Germinal center (tissue), 1 donor: ENCODE measurements around the gene FALEC.
"Not testable (repeated sequence)": the region's sequence is repeated elsewhere in the genome, so short reads cannot be mapped to it uniquely, and the experiment has no call there.

Experiments
- DNase-seq: peaks from one replicate; pipeline ENCODE4 v3.0.0; 2012; ENCODE audit warnings: mixed read lengths, low spot score

FALEC gene

DNA sequence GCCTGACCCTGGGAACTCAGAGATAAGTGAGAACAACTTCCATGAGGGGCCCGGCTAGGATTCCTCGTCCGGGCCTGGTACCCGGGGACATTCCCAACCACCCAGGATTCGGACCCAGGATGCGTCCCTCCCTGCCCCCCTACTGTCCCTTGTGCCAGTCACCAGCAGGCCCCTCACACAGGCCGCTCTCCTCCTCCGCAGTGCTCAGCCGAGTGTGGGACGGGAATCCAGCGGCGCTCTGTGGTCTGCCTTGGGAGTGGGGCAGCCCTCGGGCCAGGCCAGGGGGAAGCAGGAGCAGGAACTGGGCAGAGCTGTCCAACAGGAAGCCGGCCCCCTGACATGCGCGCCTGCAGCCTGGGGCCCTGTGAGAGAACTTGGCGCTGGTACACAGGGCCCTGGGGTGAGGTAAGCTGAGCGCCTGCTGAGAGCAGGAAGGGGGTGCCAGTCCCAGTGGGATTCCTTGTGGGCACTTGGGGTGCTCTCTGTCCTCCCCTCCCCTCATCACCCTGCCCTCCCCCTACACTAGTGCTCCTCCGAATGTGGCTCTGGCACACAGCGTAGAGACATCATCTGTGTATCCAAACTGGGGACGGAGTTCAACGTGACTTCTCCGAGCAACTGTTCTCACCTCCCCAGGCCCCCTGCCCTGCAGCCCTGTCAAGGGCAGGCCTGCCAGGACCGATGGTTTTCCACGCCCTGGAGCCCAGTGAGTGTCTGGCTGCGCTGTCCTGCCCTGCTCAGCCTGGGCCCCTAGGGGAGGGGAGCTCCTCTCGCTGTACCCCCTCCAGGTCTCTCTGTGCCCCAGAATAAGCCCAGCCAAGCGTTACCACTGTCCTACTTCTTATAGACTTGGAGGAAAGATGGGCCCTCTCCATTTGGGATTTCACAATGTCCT is 43.5 kb downstream of the FALEC start:
- no peak for DNase-seq

DNA sequence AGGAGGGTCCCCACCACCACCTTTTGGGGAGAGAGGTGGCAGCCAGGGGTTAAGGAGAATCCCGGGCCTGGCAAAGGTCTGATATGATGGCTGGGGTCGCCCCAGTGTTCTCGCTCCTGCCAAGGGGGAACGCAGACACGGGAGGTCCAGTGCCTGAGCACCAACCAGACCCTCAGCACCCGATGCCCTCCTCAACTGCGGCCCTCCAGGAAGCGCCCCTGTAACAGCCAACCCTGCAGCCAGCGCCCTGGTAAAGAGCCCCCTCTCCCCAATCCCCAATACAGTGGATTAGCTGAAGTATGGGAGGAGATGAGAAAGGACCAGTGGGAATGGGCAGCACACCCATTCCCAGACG is 44.1 kb downstream of the FALEC start:
- no peak for DNase-seq

- DNase-seq: peak; percentile 79
Observed at GRCh38 chr1:150560011-150560438, 44.5 kb downstream of the FALEC start.

- DNase-seq: peak; percentile 79
Observed at GRCh38 chr1:150560576-150561253, 45.2 kb downstream of the FALEC start.

DNA sequence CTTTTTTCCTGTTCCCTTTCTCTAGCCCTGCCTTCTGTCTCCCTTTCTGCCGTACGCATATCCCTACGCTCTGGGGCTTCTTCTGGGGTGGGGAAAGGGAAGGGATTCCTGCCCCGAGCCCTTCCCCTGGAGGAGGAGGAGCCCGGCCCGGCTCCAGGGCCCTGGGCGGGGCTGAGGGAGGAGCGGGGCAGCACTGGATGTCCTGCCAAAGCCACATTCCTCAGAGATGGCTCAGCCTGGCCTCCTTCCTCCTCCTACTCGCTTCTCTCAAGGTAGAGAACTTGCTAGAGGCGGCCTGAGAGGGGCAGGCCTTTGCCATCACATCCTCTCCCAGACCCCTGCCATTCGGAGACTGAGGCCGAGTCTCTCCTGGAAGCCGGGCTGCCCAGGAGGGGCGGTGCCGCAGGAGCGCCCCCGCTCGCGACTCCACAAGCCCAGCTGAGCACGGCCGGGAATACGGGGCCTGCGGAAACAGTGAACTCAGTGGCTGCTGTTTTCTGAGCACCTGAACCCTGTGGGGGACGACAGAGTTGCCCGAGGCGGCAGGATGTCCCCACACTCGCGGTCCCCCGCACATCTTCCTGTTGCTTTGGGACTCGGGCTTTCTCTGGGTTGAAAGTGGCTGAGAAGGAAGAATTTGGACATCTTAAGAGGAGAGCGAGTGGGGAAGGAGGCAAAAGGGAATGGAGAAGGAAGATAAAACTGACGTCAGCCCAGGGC is 45.9 kb downstream of the FALEC start:
- DNase-seq: peak; percentile 53

DNA sequence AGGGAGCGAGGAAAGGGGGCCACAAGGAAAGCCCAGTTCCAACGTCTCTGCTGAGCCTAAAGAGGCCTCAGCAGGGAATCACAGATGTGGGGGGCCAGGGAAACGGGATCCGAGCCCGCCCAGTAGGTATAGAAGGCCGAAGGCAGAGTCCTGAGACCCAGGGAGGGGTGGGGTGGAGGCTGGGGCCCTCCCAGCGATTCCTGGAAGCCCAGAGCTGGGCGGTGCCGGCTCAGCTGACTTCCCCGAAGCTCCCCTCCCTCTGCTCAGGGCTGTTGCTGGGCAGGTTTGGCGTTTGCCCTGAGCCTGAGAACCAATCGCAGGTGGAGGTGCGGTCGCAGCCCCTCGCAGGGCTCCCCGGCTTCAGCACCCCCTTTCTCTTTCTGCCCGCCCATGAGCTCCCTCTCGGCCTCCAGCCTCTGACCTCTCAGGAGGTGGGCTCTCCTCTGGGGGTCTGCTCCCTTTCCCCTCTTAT is 46.5 kb downstream of the FALEC start:
- peak; percentile 90 for DNase-seq

DNA sequence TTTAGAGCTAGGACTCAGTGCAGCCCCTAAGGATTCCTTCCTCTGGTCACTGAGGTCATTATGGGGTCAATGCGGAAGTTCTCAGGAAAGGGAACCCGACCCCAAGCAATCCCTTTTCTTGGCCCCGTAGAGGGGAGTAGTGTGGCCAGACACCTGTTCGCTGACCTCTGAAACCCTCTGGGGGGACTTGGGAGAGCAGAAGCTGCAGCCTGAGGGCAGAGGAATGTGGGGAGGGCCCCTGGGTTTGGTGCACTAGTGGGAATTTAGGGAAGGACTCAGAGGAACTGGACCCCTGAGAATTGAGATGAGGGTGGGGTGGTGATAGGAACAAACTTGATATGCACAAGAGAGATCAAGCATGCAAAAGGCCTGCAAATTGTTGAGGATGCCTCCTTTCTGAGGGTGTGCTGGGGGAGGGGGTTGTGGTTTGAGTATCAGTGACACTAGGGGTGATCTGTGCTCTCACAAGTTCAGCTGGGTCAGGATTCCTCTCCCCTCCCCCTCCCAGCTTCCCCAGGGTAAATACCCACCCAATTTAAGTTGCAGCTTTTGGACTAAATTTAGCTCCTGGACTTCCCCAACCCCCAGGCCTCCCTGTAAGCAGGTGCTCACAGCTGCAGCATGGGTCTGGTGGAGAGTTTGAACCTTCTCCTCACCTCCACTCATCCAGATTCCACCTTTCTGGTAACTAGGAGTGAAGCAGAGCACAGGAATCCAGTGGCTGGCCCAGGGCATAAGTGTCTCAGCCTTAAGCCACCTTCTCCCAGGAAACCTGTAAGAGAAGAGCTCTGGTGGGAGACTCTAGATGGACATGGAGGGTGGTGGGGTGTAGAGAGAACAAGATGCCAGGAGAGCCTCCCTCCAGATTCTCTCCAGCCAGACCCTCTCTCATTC is 47.1 kb downstream of the FALEC start:
- DNase-seq: peak; percentile 88

DNA sequence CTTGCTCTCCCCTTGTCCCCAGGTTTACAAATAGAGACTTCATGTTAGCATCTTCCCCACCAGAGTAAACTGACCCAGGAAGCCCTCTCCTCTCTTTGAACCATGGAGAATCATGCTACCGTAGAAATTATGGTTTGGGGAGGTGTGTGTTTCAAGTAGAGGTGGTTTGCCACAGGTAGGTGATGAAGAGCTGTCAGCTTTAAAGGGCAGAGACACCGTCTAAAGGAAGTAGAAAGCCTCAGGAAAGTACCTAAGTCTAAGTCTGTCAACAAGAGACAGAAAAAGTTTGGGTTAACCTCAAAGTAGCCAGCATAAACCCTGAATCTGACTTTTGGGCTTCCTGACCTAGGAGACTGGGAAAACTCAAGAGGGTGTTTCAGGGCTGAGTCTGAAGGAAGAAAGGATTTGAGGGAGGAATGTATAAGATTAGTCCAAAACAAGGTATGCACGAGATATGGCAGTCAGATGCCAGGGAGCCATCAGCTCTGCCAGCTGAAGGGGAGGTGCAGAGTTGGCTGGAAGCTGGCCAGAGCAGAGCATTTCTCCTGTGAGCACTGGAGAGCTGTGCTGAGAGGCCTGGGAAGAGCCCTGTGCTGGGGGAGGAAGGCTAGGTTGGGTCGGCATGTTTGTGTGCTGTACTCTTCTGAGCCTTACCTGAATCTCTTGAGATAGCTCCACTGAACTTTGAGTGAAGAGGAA is 47.9 kb downstream of the FALEC start:
- DNase-seq: peak; percentile 50

GRCh38 chr1:150564051-150564991 is 48.8 kb downstream of the FALEC start:
- no peak for DNase-seq

DNA sequence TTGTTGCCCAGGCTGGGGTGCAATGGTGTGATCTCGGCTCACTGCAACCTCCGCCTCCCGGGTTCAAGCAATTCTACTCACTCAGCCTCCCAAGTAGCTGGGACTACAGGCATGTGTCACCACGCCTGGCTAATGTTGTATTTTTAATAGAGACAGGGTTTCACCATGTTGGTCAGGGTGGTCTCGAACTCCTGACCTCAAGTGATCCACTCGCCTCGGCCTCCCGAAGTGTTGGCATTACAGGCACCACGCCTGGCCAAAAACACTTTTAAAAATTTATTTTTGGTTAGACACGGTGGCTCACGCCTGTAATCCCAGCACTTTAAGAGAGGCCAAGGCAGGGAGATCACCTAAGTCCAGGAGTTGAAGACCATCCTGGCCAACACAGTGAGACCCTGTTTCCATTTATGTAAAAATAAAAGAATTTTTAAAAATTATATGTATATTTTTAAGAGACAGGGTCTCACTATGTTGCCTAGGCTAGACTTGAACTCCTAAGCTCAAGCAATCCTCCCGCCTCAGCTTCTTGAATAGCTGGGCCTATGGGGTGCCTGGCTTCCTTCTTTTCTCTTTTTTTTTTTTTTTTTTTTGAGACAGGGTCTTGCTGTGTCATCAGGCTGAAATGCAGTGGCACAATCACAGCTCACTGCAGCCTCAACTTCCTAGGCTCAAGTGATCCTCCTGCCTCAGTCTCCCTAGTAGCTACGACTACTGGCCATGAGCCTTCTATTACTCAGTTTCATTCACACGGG is 49.9 kb downstream of the FALEC start:
- DNase-seq: not testable (repeated sequence)

DNA sequence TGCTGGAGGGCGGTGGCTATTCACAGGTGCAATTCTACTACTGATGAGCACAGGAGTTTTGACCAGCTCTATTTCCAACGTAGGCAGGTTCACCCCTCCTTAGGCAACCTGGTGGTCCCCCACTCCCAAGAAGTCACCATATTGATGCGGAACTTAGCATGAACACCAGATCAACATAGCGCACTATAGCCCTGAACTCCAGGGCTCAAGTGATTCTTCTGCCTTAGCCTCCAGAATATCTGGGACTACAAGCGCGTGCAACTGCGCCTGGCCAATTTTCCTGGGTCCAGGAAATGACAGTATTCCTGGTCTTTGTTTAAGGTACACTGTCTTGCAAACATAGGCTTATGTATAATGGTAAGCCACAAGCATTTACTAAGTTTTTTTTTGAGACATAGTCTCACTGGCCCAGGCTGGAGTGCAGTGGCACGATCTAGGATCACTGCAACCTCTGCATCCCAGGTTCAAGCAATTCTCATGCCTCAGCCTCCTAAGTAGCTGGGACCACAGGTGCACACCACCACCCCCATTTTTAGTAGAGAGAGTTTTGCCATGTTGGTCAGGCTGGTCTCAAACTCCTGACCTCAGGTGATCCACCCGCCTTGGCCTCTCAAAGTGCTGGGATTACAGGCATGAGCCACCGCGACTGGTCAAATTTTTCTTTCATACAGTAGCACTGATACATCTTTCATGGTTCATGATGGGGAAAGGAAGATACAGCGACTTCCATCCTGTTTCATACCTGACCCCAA is 51.2 kb downstream of the FALEC start:
- DNase-seq: no peak

- peak; percentile 47 for DNase-seq
Observed at GRCh38 chr1:150567341-150567716, 51.8 kb downstream of the FALEC start.

DNA sequence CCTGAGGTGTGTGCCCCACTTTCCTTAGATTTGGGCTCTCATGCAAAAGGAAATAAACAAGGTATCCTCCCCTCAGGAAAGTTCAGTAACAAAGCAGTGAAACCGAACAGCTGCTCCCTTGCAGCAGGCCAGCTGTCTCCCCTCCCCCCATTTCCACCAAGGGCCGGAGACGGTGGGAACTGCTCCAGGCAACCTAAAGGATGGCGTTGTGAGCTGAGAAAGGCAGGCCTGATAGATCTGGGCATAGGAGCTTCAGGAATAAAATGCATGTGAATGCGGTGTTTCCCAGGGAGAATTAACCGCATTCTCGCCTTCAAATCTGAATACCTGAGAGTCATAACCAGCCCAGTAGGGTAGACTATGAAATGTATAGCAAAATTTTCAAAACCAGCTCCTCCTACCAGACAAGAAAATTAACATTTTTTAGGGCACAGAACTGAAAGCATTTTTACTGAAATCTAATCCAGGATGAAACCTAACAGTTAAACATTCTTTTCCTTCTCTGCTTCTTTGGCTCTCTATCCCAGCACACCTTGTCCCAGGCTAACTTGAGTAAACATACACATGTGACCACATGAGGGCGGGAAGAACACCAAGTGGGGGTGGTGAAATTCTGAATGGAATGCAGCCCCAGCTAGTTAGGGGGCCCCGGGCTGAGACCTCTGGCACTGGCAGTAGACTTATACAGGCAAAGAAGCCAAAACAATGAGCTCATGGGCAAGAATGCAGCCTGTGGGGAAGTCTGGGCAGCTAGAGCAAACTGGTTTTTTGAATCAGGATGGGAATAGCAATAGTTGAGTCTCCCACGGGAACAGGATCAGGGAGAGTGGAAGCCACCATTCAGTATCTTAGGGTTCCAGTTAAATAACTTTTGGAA is 52.4 kb downstream of the FALEC start:
- no peak for DNase-seq

- no peak for DNase-seq
Observed at GRCh38 chr1:150568594-150568966, 53.0 kb downstream of the FALEC start.

- DNase-seq: no peak
Observed at GRCh38 chr1:150572918-150573647, 57.5 kb downstream of the FALEC start.

- DNase-seq: not testable (repeated sequence)
Observed at GRCh38 chr1:150573648-150574071, 58.1 kb downstream of the FALEC start.
